Embryonic facial prominence (tissue), 1 donor: Measurements from ENCODE around the gene PTPRO.

Source experiments
- DNase-seq: peaks from one replicate; pipeline ENCODE4 v3.0.0-alpha.2; 2016; ENCODE audit errors: extremely low spot score

Gene PTPRO

GRCh38 chr12:15350643-15351042 lies 28.3 kb downstream of the PTPRO start:
- no peak for DNase-seq

DNA sequence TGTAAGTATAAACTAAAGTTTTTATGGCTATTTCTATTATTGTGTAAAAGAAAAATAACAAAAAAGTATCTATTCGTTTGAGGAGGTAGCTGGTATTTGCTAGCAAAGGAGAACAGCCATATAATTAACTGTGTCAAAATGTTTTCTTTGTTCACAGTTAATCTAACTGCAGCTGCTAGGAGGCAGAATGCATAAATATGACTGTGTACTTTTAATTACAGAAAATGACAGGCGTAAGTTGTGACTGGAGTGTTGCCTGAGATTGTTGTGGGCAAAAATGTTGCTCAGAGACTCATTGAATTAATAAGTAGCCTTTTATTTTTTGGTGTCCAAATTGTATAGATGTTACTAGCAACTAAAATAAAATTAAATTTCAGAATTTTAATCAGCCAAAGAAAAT lies 33.5 kb downstream of the PTPRO start:
- no peak for DNase-seq

DNA sequence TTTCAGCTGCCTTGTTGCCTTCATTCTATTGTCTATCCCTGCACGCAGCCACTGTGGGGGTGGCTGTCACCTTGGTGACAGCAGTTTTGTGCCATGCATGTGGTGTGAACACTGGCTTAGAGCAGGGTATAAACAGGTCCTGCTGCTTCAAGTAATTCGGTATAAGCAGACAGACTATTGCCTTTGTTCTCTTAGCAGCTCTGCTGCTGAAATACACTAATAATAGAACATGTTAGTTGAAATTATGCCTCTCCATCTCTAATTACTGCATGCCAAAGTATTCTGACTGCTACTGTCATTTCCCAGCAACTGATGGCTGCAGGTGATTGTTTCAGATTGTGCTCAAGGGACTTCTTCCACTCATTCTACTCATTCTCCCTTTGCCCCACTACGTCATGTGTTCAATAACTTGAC lies 34.6 kb downstream of the PTPRO start:
- DNase-seq: no peak

DNA sequence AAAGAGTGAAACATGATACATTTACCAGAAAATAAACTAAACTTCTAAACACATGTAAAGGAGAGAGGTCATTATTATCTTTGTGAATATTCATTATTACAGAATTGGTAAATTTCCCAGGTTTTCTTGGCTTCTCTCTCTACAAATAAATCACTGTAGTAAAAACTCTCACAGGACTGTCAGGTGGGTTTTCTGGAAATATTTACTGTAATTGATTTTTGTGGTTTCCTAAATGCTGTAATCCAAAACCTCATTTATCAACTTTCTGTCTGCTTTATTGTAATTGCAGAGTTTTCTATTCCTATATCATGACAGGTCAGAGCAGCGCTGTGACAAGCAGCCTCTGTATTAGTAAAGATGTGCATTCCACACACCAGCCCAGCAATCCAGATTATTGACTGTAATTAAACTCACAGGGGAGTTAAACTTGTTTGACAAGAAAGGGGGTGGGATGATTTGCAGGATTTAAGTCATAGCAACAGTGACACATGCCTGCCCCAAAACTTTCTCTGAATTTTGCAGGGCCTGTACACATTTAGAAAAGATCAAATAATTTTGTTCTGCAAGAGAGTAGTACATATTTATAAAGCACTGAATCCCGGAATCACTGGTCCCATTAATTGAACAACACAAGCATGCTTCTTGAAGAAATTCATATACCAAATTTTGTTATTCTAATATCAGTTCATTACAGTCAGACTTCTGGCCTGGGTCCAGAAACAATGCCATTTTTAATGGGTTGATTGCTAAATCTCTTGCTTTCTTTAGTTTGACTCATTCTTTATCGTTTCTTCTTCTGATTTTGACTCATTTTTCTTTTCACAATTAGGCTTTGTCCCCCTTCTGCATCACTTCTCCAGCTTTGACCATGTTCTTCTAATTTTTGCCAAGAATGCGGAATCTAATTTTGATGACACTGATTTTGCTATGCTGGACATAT lies 42.2 kb downstream of the PTPRO start:
- peak; percentile 7 for DNase-seq

DNA sequence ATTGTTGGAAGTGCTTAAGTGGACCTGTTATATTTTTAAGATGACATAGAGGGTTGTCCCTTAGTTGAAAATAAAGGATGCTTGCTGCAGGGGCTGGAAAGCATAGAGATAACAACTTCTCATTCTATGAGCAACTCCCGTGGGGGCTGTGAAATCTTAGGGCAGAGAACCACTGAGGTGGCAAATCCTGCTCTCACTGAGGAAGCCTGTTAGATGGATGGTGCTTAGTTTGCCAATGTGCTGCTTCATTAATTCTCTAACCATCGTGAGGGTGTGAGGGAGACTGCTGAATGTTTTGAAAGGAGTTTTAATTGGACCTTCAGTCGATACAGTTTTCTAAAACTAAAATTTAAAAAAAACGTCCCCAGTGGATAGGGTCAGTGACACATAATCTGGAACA lies 46.5 kb downstream of the PTPRO start:
- no peak for DNase-seq

DNA sequence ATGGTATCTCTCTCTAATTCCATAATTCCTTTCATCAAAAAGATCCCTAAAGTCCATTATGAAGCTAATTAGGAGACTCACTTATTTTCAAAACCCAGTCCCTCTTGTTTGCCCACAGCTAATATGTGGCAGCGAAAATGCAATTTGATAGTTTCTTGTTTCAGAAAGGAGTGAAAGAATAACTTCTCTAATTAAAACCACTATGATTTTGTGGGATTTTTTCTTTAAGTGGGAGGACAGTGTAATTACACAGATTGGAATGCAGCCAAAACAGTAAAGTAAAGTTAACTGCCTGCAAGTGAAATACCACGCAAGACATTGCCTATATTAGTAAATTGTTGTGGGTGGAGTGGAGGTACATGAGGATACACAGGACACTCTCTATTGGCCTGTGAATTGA lies 50.0 kb downstream of the PTPRO start:
- no peak for DNase-seq

DNA sequence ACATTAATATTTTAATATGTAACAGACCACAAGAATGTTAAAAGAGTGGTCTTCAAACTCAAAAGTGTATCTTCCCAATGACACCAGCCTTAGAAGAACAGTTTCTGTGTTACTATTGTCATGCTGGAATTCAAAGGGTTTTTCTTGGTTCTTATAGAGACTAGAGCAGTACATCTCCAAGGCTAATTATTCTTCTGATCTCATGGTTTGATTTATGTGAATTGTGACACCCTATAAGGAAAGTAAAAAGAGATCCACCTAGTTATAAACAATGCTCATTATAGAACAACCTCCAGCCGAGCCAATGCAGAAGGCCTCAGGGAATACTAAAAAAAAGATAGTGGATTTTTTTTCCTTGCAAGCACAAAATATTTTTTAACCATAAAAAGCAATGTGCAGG lies 65.5 kb downstream of the PTPRO start:
- DNase-seq: no peak

DNA sequence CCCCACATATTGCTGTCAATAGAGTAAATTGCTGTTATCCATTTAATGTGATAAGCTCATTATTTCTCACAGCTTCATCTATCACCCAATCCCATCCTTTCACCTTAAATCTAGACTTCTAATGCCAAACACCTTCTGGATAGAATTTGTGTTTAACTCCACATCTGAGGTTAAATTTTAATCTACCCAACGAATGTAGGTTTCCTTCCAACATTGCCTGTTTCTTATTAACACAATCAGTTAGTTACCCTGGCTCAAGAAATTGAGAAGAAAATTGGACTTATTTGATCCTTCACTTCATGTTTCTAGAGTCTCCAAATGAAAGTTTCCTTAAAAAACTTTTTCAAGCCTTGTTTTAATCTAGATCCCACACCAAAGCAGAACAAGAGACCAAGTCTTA lies 67.3 kb downstream of the PTPRO start:
- DNase-seq: no peak

DNA sequence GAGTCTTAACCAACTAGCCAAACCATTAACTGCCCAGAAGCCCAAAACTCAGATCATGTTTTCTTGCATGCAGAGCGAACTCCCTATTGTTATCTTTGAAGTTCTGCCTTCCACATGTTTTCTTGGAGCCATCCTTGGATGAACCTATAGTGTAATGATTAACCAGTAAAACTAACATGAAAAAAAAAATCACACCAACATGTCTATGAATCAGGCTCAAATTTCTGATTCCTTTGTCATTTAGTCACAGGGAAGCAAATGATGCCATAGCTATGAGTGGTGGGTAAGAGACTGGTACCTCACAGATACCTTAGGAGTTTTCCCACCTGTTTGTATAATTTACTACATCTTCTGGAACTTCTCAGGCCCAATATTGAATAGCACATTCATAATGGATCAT lies 70.7 kb downstream of the PTPRO start:
- no peak for DNase-seq

GRCh38 chr12:15393995-15394394 lies 71.7 kb downstream of the PTPRO start:
- DNase-seq: no peak

DNA sequence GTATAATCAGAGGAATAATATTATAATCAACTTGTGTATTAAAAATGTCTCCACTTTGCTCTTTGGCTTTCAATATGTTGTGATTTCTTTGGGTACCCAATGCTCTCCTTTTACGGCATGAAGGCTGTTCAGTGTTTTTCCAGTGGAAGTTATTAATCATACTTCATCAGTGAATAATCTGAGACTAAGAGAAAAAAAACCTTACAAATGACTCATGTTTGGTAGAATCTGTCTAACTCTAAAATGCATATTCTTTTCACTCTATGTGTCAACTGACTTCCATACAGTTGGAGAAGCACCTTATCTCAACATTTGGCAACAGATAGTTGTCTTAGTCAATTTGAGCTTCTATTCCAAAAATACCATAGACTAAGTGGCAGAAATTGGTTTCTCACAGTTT lies 82.2 kb downstream of the PTPRO start:
- DNase-seq: no peak

- DNase-seq: no peak
These were observed 83.3 kb downstream of the PTPRO start for GRCh38 chr12:15405606-15406005.

DNA sequence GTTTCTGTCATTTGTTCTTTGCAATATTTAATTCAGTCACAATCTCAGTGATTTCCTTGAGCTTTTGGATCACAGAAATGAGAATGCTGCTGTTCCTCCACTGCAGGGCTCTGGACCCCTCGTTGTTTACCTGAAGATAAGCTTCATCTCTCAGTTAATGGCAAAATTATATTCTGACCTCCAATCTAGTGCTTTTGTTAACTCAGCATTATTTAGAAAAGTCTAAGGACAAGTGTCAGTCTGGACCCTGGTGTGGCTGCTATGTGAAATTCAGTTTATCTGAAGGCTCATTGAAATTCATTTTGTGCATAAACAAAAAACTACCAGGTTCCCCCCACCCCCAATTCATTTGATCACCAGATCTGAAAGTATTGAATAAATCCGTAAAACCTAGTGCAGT lies 84.7 kb downstream of the PTPRO start:
- no peak for DNase-seq

DNA sequence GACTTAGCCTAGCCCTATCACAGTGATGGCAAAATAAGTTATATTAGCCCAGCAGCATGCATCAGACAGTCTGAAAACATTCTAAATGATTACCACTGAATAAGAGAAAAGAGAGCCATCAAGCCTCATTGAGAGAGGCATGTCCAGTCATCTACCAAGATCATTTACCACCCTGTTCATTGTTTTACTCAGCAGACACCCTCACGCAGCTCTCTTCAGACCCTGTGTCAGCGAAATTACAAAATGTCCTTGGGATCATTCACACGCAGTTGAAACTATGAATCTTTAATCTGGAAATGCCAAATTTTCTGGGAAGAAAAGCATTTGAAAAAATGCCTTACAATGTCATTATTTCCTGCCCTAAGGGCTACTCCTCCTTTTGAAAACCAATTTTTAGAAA lies 89.5 kb downstream of the PTPRO start:
- no peak for DNase-seq

DNA sequence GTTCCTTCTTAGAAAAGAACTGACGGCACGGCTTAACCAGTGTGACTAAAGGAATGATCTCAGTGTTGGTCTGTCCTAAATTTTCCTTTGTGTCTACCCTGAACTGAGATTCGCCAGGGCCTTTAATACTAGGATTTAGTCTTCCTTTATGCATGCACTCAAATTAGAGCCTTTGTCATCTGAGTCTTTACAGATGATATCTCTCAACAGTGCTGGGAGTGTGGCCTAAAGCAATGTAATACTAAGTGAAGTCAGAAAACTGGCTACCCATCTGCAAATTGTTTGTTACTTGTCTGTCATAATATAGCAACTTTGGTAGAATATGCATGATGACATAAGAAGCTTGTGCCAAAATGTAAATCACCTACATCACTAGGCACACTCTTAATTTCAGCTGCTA lies 95.4 kb downstream of the PTPRO start:
- no peak for DNase-seq

- no peak for DNase-seq
These were observed 101.3 kb downstream of the PTPRO start for GRCh38 chr12:15423629-15424028.

GRCh38 chr12:15427913-15428312 lies 105.6 kb downstream of the PTPRO start:
- DNase-seq: no peak

- no peak for DNase-seq
These were observed 106.3 kb downstream of the PTPRO start for GRCh38 chr12:15428632-15429031.

- DNase-seq: no peak
These were observed 107.0 kb downstream of the PTPRO start for GRCh38 chr12:15429262-15429661.

- no peak for DNase-seq
These were observed 113.3 kb downstream of the PTPRO start for GRCh38 chr12:15435597-15435996.

DNA sequence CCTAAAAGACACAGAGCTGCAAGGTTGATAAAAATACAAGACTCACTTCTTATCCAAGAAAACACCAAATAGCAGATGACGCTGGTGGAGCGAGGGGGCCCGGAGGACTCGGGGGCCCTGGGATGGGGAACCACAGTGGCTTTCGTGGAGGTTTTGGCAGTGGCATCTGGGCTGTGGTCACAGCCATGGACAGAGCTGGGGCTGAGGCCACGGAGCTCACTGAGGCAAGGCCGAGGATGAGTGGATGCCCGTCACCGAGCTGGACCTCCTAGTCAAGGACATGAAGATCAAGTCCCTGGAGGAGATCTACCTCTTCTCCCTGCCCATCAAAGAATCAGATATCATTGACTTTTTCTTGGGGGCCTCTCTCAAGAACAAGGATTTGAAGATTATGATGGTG lies 117.2 kb downstream of the PTPRO start:
- DNase-seq: no peak

GRCh38 chr12:15443050-15443449 lies 120.7 kb downstream of the PTPRO start:
- no peak for DNase-seq

- no peak for DNase-seq
These were observed 121.3 kb downstream of the PTPRO start for GRCh38 chr12:15443611-15444010.

DNA sequence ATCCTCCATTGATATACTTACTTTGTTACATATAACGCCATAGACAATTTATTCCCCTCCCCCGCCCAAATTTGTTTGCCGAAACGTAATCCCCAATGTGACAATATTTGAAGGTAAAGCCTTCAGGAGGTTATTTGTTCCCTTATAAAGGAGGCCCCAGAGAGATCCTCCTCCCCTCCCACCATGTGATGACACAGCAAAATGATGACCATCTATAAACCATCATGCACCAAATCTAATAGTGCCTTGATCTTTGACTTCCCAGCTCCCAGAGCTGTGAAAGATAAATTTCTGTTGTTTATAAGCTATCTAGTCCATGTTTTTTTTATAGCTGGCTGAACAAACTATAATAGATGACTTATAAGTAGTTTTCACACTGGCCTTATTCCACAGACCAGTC lies 122.2 kb downstream of the PTPRO start:
- no peak for DNase-seq
